ENCODE results near the gene GHRL.

- TF ChIP-seq CTCF (IDR thresholded peaks at IDR 0.05) (no peak), POLR2AphosphoS5 (IDR thresholded peaks at IDR 0.05) (no peak), POLR2A (IDR thresholded peaks at IDR 0.05) (no peak), EP300 (IDR thresholded peaks at IDR 0.05) (no peak)
Measured at GRCh38 chr3:10339376-10339955, 46.7 kb upstream of the GHRL start.

All from upper lobe of left lung (tissue), 4 donors.